ENCODE results near the gene OGG1.
A peak's percentile ranks its signal among the peaks of the same experiment; 100 is the strongest.

The OGG1 gene

GRCh38 chr3:9785602-9786001, 35.9 kb downstream of the OGG1 start:
- no peak for DNase-seq (ENCODE audit: low read depth in 2 of 2)

DNA sequence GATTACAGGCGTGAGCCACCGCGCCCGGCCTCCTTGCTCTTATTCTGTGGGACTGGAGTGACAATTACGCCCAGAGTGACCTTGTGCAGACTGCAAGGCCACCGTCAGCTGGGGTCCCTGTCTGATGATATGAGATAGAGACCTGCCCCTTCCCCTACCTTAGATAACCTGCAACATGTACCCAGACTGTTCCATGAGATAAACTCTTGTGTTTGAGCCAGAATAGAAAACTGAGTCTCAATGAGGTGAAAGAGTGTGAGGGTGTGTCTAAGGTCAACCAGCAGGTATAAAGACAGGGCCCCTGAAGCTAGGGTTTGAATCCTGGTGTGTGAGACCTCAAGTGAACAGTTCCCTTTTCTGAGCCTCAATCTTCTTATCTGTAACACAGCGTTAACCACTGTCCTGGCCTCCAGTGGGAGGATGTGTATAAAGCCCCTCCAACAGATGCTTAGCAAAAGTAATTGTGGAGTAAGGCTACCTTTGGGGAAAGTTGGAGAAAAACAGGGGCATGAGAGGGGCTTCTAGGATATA, 36.5 kb downstream of the OGG1 start:
- DNase-seq (ENCODE audit: low read depth in 2 of 2), result no peak

DNA sequence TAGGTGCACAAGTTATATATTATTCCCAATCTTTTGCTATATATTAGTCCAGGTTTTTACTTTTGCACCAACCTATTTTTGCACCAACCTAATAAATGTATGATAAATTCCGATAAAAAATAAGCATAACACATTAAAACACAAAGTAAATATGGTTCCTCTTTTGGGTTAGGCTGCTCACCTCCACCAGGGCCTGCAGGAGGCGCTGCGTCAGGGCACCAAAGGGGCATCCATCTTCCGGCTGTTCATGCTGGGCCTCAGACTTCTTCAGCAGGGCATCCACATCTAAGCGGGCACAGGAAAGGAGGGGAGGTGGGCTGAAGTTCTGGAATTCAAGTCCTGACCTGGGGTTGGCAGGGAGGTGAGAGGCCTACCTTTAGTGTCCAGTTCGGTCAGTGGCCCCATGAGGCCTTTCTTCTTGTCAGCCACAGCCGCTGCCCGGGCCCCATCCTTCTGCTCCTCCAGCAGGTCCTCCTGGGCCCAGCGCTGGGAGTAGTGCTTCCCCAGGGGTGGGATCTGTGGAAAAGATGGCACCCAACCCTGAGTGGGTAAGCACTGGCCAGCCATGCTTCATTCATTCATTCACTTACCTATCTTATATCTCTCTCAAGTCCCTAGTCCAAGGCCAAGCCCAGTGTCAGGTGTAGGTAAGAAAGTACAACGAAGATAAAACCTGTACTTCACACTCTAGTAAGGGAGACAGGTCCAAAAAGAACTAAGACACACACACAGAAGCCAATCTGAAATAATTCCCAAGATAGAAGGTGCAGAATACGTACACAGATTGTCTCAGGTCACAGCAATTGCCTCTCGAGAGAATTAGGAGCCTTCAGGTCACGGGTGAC, 37.3 kb downstream of the OGG1 start:
- DNase-seq (ENCODE audit: low read depth in 2 of 2), result no peak

DNA sequence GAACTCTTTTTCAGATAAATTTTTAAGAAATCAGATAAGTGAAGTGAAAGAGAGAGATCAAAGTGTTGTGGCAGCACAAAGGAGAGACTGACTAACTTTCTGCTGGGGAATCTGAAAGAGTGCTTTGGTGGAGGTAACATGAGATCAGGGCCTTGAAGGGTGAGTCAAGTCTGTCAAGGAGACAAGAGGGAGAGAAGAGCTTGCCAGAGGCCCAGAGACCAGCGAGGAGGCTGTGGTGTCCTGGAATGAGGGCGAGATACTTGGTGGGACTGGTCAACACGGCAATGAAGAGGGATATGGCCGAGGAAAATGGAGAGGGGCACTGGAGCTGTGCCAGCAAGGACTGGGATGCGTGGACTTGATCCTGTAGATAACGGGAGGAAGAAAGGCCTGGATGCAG, 38.0 kb downstream of the OGG1 start:
- DNase-seq (ENCODE audit: low read depth in 2 of 2), result no peak

- DNase-seq (ENCODE audit: low read depth in 2 of 2), result no peak
Measured at GRCh38 chr3:9791127-9791526, 41.4 kb downstream of the OGG1 start.

DNA sequence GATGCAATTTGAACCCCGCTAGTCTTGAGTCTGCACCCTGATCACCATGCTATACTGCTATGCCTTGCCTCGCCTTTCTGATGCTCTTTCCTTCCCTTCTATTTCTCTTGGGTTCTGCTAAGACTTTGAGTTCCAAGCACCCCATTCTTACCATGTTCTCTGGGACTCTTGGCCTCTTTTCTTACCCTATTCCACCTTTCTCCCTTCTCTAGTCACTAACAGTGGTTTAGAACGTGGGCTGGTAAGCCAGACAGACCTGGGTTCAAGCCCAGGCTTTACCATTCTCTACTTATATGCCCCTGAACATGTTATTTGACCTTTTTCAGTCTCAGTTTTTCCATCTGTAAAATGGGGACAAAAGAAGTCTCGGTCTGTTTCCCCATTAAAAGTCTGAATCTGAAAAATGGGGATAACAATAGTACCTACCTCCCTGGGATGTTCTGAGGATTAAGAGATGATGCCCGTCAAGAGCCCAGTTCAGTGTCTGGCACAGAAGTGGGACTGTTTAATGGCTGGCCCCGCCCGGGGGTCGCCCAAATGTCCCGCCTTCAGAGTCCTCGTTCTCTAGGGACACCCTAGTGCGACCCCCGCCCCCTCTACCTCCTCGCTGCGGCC, 42.1 kb downstream of the OGG1 start:
- DNase-seq (ENCODE audit: low read depth in 2 of 2), result no peak

DNA sequence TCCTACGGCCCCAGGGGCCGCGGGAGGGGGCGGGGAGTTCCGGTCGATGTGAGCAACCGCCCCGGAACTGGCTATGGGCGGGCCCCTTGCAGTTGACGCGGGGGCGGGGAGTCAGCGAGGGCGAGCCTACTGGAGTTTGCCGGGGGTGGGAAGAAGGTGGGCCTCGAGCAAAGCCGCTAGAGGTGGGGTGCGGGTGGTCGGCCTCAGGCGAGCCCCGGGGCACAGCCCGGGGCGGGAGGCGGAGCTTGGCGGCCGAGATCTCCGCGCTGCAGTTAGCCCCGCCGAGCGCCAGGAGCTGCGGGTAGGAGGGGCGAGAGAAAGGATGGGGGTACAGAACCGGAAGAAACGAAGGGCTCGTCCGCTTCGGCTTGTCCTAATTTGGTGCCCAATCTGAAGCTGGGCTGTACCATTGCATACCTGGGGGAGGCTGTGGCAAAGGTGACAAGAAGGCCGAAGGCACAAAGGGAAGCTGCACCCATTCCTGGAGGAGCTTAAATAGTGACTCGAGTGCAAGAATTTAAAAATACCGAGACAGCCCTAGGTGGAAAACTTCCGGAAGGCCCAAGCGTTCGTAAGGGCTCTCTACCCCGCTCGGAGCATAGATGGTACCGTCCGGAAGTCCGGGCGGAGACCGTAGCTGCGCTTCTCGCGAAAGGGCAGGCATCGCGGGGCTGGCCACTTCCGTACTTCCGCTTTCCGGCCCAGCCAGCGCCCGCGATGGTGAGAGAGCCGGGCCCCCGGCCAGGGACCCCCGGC, 42.8 kb downstream of the OGG1 start, which contains the start of the genes ARPC4 and TADA3:
TSS of gene ARPC4 (plus strand) at position 678 of the 756 bp plus-strand sequence. CDS start at position 718, 40 bp downstream.
TSS of gene TADA3 (minus strand) at position 69 of the 756 bp plus-strand sequence. CDS start 1,007 bp downstream, outside the sequence.
- peak; percentile 80 to 86 for DNase-seq (ENCODE audit: low read depth in 2 of 2)

- peak in 1 of 2 donors; percentile 12 for DNase-seq (ENCODE audit: low read depth in 2 of 2)
Measured at GRCh38 chr3:9793161-9793781, 43.5 kb downstream of the OGG1 start.

- DNase-seq (ENCODE audit: low read depth in 2 of 2), result no peak
Measured at GRCh38 chr3:9794400-9794799, 44.6 kb downstream of the OGG1 start.

GRCh38 chr3:9795207-9795606, 45.5 kb downstream of the OGG1 start:
- DNase-seq (ENCODE audit: low read depth in 2 of 2), result no peak

DNA sequence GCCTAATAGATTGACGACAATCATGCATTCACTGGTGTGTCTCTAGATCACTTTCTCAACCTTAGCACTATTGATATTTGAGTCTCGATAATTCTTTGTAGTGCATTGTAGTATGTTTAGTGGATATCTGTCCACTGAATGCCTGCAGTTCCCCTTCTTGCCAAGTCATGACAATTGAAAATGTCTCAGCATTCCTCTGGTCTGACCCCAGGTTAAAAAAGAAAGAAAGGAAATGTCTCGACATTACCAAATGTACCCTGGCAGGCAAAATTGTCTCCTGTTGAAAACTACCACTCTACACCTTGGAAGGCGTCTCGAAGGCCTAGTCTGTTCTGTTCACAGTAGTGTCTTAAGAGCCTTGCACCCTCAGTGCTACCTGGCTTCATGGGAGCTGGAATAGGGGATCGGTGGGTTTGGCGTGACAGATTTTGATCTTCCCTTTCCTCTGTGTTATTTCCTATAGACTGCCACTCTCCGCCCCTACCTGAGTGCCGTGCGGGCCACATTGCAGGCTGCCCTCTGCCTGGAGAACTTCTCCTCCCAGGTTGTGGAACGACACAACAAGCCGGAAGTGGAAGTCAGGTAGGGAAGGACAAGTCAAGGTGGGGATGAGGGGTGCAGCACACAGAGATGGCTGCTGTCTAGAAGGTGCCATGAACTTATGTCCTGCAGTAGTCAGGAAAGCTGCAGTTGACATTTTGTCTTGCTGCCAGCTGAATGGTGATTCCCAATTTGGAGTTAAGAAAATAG, 47.6 kb downstream of the OGG1 start:
- no peak for DNase-seq (ENCODE audit: low read depth in 2 of 2)

GRCh38 chr3:9800529-9800928, 50.8 kb downstream of the OGG1 start:
- no peak for DNase-seq (ENCODE audit: low read depth in 2 of 2)

GRCh38 chr3:9803494-9803893, 53.7 kb downstream of the OGG1 start:
- no peak for DNase-seq (ENCODE audit: low read depth in 2 of 2)

- no peak for DNase-seq (ENCODE audit: low read depth in 2 of 2)
Measured at GRCh38 chr3:9804996-9805395, 55.2 kb downstream of the OGG1 start.

GRCh38 chr3:9806137-9806536, 56.4 kb downstream of the OGG1 start:
- no peak for DNase-seq (ENCODE audit: low read depth in 2 of 2)

Measured in stimulated activated CD8-positive, alpha-beta memory T cell treated with anti-CD3 and anti-CD28 coated beads, Interleukin-7, amount 100 ng/mL, for 1 hour (primary cell).